ENCODE results near the gene ECHDC1.

GRCh38 chr6:127255286-127255685 lies 88.1 kb downstream of the ECHDC1 start:
- TF ChIP-seq CREB5 (CRISPR knock-in tag; IDR thresholded peaks at IDR 0.05; ENCODE audit: low read depth): no peak
- no peak for TF ChIP-seq SNAI2 (CRISPR knock-in tag; IDR thresholded peaks at IDR 0.05)
- TF ChIP-seq PATZ1 (CRISPR knock-in tag; IDR thresholded peaks at IDR 0.05; ENCODE audit: borderline replicate concordance): no peak
- TF ChIP-seq TOX (CRISPR knock-in tag; IDR thresholded peaks at IDR 0.05; ENCODE audit: borderline replicate concordance): no peak
- TF ChIP-seq ISL1 (CRISPR knock-in tag; IDR thresholded peaks at IDR 0.05): no peak
- TF ChIP-seq ZFP3 (CRISPR knock-in tag; IDR thresholded peaks at IDR 0.05): no peak
- no peak for TF ChIP-seq ZFP30 (CRISPR knock-in tag; IDR thresholded peaks at IDR 0.05)
- TF ChIP-seq PPARA (CRISPR knock-in tag; IDR thresholded peaks at IDR 0.05; ENCODE audit: borderline replicate concordance): no peak
- no peak for TF ChIP-seq ARNTL (CRISPR knock-in tag; IDR thresholded peaks at IDR 0.05; ENCODE audit: borderline replicate concordance, low read depth)
- no peak for TF ChIP-seq ZNF70 (CRISPR knock-in tag; IDR thresholded peaks at IDR 0.05)
- no peak for TF ChIP-seq POU6F1 (CRISPR knock-in tag; IDR thresholded peaks at IDR 0.05; ENCODE audit: borderline replicate concordance, low read depth)
- TF ChIP-seq OSR1 (CRISPR knock-in tag; IDR thresholded peaks at IDR 0.05): no peak
- no peak for TF ChIP-seq RARB (CRISPR knock-in tag; IDR thresholded peaks at IDR 0.05)

Measured in SK-N-SH treated with all-trans-retinoic acid at 6 μM for 48 hours (cell line).